ENCODE data around the gene SPACA7. TPM values are rescaled to one million over a fixed set of nuclear protein-coding genes. Genes with fewer than 3 reads are reported as not detected.

The SPACA7 gene
- total and polyA plus RNA-seq, 2 of the 13 experiments (the other 11 are each of a cell fraction or from before 2014, with no cell fraction given): not detected

DNA sequence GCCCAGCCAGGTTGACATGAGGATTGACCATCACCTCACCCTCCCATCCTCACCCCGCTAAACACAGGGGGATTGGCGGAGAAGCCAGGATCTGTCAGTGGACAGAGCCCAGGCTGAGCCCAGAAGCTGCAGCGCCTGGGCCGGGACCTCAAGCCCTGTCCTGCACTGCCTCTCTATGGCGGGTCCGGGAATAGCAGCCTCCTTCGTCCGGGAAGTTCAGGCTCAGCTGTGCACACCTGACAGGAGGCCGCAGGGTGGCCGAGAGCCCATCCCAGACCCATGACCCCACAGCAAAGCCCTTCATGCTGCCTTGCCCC, 67.8 kb downstream of the SPACA7 start (continued):
- TF ChIP-seq, protein P1, sequence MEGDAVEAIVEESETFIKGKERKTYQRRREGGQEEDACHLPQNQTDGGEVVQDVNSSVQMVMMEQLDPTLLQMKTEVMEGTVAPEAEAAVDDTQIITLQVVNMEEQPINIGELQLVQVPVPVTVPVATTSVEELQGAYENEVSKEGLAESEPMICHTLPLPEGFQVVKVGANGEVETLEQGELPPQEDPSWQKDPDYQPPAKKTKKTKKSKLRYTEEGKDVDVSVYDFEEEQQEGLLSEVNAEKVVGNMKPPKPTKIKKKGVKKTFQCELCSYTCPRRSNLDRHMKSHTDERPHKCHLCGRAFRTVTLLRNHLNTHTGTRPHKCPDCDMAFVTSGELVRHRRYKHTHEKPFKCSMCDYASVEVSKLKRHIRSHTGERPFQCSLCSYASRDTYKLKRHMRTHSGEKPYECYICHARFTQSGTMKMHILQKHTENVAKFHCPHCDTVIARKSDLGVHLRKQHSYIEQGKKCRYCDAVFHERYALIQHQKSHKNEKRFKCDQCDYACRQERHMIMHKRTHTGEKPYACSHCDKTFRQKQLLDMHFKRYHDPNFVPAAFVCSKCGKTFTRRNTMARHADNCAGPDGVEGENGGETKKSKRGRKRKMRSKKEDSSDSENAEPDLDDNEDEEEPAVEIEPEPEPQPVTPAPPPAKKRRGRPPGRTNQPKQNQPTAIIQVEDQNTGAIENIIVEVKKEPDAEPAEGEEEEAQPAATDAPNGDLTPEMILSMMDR (CRISPR knock-in tag; IDR thresholded peaks at IDR 0.05): peak; percentile 96
- TF ChIP-seq, protein P2, sequence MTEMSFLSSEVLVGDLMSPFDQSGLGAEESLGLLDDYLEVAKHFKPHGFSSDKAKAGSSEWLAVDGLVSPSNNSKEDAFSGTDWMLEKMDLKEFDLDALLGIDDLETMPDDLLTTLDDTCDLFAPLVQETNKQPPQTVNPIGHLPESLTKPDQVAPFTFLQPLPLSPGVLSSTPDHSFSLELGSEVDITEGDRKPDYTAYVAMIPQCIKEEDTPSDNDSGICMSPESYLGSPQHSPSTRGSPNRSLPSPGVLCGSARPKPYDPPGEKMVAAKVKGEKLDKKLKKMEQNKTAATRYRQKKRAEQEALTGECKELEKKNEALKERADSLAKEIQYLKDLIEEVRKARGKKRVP (CRISPR knock-in tag; IDR thresholded peaks at IDR 0.05): no peak
- TF ChIP-seq ZNF30 (CRISPR knock-in tag; IDR thresholded peaks at IDR 0.05): no peak
- no peak for TF ChIP-seq HOXA3 (CRISPR knock-in tag; IDR thresholded peaks at IDR 0.05)
- no peak for TF ChIP-seq ZNF124 (CRISPR knock-in tag; IDR thresholded peaks at IDR 0.05)
- TF ChIP-seq ZNF547 (CRISPR knock-in tag; IDR thresholded peaks at IDR 0.05): 0 out of 2 replicates have a peak, but pooled peaks have one; percentile 11
- no peak for TF ChIP-seq SAFB2 (CRISPR knock-in tag; IDR thresholded peaks at IDR 0.05; ENCODE audit: borderline replicate concordance, low read depth)
- peak; percentile 96 for TF ChIP-seq STAG1 (CRISPR knock-in tag; IDR thresholded peaks at IDR 0.05)
- TF ChIP-seq, protein P3, sequence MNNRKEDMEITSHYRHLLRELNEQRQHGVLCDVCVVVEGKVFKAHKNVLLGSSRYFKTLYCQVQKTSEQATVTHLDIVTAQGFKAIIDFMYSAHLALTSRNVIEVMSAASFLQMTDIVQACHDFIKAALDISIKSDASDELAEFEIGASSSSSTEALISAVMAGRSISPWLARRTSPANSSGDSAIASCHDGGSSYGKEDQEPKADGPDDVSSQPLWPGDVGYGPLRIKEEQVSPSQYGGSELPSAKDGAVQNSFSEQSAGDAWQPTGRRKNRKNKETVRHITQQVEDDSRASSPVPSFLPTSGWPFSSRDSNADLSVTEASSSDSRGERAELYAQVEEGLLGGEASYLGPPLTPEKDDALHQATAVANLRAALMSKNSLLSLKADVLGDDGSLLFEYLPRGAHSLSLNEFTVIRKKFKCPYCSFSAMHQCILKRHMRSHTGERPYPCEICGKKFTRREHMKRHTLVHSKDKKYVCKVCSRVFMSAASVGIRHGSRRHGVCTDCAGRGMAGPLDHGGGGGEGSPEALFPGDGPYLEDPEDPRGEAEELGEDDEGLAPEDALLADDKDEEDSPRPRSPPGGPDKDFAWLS (CRISPR knock-in tag; IDR thresholded peaks at IDR 0.05; ENCODE audit: borderline replicate concordance): no peak
- TF ChIP-seq MYC (CRISPR knock-in tag; IDR thresholded peaks at IDR 0.05; ENCODE audit: borderline replicate concordance): 0 out of 2 replicates have a peak, but pooled peaks have one; percentile 5
- TF ChIP-seq TBP (CRISPR knock-in tag; IDR thresholded peaks at IDR 0.05): no peak
- no peak for TF ChIP-seq GTF3A (CRISPR knock-in tag; conservative IDR thresholded peaks at IDR 0.05)
- no peak for TF ChIP-seq ZZZ3 (CRISPR knock-in tag; IDR thresholded peaks at IDR 0.05; ENCODE audit: borderline replicate concordance)
- TF ChIP-seq POLR2AphosphoS5 (IDR thresholded peaks at IDR 0.05; ENCODE audit: low read depth, low read length): no peak
- TF ChIP-seq, protein P4, sequence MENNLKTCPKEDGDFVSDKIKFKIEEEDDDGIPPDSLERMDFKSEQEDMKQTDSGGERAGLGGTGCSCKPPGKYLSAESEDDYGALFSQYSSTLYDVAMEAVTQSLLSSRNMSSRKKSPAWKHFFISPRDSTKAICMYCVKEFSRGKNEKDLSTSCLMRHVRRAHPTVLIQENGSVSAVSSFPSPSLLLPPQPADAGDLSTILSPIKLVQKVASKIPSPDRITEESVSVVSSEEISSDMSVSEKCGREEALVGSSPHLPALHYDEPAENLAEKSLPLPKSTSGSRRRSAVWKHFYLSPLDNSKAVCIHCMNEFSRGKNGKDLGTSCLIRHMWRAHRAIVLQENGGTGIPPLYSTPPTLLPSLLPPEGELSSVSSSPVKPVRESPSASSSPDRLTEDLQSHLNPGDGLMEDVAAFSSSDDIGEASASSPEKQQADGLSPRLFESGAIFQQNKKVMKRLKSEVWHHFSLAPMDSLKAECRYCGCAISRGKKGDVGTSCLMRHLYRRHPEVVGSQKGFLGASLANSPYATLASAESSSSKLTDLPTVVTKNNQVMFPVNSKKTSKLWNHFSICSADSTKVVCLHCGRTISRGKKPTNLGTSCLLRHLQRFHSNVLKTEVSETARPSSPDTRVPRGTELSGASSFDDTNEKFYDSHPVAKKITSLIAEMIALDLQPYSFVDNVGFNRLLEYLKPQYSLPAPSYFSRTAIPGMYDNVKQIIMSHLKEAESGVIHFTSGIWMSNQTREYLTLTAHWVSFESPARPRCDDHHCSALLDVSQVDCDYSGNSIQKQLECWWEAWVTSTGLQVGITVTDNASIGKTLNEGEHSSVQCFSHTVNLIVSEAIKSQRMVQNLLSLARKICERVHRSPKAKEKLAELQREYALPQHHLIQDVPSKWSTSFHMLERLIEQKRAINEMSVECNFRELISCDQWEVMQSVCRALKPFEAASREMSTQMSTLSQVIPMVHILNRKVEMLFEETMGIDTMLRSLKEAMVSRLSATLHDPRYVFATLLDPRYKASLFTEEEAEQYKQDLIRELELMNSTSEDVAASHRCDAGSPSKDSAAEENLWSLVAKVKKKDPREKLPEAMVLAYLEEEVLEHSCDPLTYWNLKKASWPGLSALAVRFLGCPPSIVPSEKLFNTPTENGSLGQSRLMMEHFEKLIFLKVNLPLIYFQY (CRISPR knock-in tag; IDR thresholded peaks at IDR 0.05; ENCODE audit: borderline replicate concordance): no peak
- TF ChIP-seq, protein P5, sequence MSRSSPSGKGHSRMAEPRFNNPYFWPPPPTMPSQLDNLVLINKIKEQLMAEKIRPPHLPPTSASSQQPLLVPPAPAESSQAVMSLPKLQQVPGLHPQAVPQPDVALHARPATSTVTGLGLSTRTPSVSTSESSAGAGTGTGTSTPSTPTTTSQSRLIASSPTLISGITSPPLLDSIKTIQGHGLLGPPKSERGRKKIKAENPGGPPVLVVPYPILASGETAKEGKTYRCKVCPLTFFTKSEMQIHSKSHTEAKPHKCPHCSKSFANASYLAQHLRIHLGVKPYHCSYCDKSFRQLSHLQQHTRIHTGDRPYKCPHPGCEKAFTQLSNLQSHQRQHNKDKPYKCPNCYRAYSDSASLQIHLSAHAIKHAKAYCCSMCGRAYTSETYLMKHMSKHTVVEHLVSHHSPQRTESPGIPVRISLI (CRISPR knock-in tag; IDR thresholded peaks at IDR 0.05; ENCODE audit: borderline replicate concordance): no peak
- no peak for TF ChIP-seq ZC3H13 (CRISPR knock-in tag; IDR thresholded peaks at IDR 0.05)
- TF ChIP-seq ZNF652 (CRISPR knock-in tag; IDR thresholded peaks at IDR 0.05; ENCODE audit: borderline replicate concordance, low read depth): no peak
- no peak for TF ChIP-seq HHEX (CRISPR knock-in tag; IDR thresholded peaks at IDR 0.05)
- TF ChIP-seq, protein P6, sequence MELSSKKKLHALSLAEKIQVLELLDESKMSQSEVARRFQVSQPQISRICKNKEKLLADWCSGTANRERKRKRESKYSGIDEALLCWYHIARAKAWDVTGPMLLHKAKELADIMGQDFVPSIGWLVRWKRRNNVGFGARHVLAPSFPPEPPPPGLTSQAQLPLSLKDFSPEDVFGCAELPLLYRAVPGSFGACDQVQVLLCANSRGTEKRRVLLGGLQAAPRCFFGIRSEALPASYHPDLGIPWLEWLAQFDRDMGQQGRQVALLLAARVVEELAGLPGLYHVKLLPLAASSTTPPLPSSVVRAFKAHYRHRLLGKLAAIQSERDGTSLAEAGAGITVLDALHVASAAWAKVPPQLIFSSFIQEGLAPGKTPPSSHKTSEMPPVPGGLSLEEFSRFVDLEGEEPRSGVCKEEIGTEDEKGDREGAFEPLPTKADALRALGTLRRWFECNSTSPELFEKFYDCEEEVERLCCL (CRISPR knock-in tag; IDR thresholded peaks at IDR 0.05; ENCODE audit: borderline replicate concordance): no peak

Measured in HepG2 (cell line).